Measurements from ENCODE around the gene UNC119.

UNC119 gene

DNA sequence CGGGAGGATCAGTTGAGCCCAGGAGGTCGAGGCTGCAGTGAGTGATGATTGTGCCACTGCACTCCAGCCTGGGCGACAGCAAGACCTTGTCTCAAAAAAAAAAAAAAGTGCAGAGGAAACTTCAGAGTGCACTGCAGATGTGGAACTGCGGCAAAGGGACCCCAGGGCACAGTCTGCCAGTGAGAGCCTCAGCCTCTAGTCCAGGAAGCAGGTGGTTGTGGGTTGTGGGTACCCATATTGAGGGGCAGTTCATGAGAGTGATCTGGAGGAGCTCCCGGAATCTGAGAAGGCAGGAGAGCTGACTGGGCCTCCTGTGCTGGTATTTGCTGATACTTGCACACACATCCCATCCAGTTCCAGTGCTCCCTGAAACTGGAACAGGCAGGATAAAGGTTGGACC, 33.2 kb downstream of the UNC119 start:
- no peak for DNase-seq

DNA sequence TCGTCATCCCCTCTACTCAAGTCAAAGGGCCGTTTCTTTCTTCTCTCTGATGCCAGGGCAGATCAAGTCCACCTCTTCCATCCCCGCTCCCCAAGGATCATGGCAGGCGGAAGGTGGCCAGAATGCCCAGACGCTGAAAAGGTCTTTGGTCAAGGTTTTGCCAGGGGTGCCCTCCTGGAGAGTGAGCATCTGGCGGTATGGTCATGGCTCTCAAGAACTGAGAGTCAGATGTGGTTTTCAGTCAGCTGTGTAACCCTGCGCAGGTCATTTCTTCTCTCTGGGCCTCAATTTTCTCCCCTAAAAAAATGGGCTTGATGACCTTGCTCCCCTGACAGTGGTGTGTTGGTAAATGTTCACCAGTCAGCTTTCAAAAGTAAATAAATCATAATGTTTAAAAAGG, 33.8 kb downstream of the UNC119 start:
- DNase-seq, result no peak

DNA sequence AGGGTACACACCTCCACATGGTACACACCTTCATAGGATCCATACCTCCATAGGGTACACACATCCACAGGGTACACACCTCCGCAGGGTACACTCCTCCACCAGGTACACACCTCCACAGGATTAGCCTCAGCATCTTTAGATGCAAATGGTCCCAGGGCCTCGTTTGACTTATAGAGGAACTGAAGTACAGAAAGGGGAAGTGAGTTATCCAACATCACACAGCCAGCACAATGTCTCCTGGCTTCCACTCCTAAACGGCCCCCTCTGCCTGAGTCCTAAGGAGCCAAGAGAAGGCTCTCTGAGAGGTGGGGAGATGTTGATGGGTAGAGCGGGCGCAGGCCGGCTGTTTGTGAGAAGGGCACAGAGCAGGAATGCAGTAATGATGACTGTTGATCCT, 34.3 kb downstream of the UNC119 start:
- no peak for DNase-seq

DNA sequence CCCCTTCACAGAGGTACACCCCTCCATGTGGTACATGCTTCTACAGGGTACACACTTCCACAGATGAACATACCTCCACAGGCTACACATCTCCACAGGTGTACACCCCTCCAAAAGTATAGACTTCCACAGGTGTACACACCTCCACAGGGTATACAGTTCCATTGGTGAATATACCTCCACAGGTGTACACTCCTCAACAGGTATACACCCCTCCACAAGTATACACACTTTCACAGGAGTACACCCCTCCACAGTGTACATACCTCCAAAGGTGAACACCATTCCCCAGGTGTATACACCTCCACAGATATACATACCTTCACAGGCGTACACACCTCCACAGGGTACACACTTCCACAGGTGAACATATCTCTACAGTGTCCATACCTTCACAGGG, 36.9 kb downstream of the UNC119 start:
- no peak for DNase-seq

DNA sequence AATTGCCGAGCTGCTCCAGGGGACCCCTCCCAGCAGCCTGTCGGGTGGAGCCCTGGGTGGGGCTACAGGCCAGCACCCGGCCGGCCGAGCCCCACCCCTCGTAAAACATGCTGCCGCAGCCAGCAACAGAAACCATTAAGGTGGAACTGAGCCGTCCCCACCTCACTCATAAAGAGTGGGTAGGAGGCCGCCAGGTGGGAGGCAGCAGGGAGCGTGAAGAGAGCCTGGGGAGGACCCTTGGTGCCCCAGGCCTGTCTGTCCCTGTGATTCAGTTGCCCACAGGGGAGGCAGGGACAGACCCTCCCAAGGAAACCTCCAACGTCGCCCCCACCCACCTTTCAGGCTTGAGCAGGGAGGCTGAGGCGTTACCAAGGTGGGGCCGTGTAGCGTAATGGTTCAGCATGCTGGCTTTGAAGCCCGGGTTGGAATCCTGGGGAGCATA, 37.8 kb downstream of the UNC119 start:
- no peak for DNase-seq

DNA sequence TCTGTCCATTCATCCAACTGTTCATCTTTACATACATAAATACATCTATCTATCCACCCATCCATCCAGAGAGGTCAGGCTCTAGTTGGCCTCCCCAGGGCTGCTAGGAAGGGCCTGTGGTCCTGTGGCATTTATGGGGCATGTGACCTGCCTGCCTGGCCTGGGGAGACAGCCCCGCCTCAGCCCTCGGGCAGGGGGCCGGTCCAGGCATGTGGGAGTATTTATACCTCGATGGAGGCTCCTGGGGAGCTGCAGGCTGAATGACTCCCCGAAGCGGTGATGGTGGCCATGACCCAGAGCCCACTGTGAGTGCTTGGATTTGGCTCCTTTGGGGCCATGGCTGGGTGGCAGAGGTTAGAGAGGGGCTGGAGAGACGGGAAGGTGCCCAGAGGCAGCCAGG, 38.9 kb downstream of the UNC119 start:
- DNase-seq, result no peak

DNA sequence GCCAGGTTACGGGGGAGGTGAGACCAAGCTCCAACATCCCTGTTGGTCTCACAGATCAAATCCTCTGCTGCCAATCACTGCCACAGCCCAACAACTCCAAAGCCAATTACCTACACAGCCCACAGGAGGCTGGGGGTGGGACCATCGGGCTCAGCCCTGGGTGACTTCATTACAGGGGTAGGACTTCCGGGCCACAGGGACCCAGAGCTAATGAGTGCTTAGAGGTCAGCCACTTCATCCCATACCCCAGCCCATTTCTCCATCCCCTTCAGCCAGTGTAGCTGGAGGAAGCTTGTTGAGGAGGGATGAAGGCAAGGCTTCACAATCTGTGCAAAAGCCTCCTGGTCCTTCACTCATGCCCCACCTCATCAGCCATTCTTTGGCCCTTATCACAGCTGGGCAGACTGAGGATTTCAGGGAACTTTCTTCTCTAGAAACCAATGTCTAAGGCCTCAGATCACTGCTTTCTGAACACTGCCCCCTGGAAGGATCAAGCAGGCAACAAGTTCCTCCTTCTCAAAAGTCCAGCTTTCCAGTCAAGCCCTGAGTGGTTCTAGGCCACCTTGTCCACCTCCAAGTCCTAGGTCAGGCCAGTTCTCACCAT, 40.5 kb downstream of the UNC119 start:
- no peak for DNase-seq

DNA sequence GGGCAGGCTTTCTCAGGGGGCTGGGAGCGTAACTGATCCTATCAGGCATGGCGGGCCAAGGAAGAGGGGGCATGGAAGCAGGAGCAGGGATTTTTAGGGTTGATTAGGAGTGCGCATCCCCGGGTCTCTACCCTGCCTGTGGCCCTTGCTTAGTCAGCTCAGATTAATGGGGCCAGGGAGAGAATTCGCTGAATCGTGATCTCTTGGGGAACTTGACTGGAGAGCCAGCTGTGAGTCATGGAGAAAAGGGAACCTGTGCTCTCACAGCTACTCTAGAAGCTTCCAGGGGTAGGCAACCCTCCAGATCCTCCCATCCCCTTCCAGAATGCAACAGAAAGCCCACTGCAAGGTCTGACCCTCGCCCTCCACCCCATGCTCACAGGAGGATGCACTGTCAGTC, 42.6 kb downstream of the UNC119 start:
- peak in 1 of 2 donors; percentile 38 for DNase-seq

DNA sequence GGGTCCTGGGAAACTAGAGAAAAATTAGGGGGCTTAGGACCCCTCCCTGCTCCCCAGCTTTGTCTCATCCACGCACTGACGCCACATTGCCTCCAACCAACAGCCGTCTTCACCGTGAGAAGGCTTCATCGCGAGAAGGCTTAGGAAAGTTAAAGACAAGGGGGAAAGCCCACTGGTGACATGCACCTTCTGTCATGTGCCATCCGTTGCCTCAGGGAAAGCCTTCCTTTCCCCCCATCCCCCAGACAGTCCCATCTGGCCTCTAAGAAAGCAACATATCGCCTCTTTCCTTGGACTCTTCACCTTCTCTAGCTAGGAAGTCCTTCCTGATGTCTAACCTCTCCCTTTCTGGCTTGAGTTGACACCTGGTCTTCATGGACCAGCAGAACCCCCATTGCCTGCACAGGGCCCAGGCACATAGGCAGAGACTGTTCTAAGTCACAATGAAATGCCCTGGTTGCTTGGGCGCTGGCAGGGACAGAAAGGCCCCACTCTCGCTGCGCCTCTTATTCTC, 44.2 kb downstream of the UNC119 start:
- no peak for DNase-seq

DNA sequence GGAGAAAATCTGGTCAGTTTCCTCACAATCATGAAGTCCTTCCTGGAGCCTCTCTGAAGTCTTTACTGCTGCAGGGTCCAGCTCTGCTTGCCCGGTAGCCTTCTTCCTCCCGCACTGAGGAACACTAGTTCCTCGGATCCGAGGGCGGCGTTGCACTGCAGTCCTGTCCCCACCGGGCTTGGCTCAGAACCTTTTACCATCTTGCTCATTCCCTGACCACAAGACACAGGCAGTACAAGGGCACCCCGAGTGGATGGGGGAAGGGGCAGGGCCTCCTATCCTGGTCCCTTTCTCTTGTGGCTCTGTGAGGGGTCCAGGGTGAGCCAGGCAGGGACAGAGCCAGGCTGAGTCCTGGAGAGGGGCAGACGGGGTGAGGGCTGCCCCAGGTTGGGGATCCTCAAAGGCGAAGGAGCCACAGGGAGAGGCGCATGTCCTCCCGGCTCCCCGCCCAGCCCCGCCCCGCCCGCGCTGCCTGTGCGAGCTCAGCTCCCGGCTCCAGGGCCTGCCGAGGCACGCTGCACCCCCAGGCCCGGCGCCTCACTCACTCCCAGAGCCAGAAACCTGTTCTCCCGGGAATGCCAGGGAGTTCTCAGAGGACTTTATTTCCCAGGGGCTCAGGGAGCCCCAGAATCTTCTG, 44.7 kb downstream of the UNC119 start:
- DNase-seq, result no peak

DNA sequence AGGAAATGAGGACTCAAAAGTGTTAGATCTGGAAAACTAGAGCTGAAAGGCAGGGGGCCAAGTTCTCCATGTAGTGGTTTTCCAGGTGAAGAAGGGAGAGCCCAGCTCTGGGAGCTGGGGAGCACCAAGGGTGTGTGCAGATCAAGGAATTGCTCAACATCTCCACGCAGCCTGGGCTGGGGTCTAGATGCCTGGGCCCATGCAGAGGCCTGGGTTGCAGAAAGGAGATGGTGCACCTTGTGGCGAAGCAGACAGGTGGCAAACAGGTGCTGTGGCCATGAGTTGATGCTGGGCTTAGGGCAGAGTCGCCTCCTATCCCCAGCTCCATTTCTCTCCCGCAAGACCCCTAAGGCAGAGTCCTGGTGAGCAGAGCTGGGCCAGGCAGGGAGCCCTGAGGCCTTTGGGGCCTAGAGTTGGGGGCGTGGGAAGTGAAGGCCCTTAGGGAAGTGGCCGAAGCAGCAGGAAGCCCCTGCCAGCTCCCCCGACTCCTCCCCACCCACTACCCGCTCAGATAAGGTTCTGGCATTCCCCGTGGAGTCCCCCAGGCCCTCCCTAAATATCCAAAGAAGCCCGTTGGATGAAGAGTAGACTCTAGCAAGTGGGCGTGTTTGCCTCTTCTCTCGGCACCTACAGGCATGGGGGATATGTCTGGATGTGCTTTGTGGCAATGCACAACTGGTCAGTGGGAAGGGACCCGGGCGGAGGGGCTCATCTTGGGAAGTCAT, 45.5 kb downstream of the UNC119 start:
- DNase-seq, result no peak

DNA sequence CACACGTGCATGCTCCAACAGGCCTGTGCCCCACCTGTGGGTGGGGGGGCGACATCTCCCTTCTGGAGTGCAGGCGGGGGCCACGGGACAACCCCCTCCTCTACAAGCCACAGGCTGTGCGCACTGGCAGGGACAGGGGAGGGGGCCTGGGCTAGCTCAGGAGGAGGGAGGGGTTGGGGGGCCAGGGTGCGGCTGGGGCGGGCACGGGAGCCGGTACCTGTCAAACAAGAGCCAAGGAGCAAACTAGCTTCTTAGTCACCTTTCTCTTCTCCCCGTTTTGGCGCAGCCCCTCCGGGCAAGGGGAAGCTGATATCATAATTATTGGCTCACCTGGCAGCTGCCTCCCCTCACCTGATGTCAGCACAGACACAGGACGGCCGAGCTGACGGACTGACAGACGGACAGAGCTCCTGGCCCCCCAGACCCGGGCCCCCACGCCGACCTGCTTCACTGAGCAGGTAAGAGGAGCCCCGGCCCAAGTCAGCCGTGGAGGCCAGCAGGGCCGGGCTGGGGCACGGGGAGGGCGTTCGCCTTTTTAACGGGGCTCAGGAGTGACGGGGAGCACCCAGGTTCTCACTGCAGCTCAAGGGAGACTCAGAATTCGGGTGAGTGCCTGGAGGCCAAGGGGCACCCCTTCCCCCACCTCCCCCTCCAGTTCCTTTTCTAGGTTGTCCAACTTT, 46.3 kb downstream of the UNC119 start, which contains the start of gene FOXN1:
Gene FOXN1, plus strand, starts transcription at position 363 of the 680 bp plus-strand sequence. CDS start 17,622 bp downstream, outside the sequence.
- DNase-seq, result no peak

DNA sequence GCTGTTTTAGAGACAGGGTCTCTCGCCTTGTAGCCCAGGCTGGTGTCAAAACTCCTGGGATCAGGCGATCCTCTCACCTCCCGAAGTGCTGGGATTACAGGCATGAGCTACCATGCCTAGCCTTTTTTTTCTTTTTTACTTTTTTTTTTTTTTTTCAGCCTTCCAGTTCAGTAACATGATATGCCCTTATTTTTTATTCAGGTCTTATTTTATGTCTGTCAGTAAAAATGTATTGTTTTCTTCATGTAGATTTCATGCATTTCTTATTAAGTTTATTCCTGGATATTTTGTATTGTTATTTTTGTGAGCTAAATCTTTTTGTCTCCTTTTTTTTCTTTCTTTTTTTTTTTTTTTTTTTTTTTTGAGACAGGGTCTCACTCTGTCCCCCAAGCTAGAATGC, 49.0 kb downstream of the UNC119 start:
- DNase-seq, result no peak

DNA sequence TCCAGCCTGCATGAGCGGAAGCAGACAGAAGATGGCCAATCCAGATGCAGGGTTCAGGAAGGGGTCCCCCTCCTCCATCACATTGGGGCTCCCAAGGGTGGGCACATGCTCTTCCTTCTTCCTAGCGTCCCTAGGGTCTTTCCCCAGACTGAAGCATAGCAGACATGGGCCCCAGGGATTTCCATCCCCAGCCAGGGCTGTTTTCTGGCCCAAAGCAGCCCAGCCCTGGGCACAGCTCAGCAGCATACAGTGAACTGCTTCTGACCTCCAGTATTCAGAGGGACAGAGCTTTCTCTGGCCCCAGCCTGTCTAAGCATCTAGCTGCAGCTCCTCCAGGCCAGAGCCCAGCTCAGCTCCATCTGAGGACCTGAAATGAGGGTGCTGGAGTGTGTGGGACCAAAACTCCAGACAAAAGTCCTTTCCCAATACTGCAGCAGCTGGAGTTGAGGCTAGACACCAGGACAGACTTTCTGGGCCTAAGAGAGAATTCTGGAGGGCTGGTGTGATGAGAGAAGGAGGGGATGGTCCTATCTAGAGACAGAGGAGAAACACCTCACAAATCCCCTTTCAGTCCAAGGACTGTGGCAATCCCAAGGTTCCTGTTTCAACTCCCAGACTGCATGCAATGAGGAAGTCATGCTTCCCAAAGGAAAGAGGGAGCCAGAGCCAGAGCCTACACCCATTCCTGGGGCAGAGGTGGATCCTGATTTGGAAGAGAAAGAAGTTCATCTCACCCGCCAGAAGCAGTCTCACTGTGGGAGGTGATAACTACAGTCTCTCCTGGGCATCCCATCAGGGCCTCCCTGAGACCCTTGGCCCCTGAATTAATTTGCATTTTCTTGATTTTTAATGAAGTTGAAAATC, 50.8 kb downstream of the UNC119 start:
- DNase-seq, result no peak

DNA sequence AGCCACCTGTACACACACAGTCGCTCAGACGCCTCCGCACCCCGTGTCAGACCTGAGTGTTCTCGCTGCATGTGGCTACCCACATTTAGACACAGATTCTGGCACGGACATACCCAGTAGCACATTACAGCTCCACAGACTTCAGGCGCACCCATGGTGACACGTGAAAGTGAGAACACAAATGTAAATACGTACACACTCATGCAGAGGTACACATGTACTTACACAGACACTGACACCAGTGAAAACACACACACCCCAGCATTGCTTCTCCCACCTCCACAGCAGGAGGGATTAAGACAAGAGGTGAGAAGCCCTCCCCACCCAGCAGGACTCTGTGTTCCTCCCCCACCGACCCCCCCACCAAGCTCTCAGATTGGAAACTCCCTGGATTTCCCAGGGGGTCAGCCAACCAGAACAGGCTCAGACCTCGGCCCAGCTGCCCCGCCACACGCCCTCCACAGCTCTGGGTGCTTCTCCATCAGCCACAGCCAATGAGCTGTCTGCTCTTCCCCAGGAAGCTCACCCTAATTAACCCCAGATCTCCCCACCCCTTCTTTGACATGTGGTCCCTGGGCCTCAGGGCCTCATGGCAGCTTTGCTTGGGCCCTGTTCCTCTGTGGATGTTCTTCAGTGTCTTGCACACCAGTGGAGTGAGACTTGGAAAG, 51.6 kb downstream of the UNC119 start:
- DNase-seq, result peak in 1 of 2 donors; percentile 6

DNA sequence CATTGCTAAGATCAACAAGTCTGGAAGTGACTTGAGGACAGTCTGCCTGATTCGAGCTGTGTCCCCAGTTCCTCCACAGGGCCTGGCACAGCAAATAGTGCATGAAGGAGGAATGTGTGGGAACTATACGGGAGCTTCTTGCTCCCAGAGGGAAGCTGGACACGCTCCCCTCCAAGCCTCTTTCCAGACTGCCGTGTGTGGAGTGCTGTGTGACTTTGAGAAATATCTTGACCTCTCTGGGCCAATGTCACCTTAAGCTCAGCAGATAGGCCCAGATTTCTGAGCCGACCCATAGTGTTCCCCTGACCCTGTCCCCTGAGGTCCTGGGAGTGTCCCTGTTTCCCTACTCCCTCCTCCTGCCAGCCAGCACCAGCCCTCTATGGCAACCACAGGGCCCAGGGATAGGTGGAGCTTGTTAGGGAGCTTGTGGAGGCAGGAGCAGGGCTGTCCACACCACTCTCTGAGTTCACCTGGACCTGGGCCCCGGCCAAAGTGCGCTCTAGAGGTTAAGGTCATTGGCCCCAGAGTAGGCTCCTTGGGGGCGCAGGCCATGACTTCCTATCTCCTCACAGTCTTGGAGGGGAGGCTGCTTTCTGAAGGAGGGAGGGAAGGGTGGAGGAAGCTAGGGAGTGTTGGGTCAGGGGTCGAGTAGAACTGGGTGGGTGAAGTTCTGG, 52.6 kb downstream of the UNC119 start:
- no peak for DNase-seq

DNA sequence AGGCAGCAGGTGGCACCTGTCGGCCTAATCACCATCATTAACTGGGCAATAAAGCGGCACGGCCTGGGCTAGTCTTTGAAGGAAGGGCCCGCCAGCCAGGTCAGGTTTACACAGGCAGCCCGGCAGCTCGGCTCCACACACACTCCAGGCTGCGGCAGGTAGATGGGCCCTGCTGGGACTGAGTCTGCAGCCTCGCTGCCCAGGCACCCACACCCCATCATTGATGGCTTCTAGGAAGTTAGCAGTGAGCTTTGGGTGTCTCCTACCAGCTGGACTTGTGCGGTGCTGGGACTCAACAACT, 53.1 kb downstream of the UNC119 start:
- no peak for DNase-seq

DNA sequence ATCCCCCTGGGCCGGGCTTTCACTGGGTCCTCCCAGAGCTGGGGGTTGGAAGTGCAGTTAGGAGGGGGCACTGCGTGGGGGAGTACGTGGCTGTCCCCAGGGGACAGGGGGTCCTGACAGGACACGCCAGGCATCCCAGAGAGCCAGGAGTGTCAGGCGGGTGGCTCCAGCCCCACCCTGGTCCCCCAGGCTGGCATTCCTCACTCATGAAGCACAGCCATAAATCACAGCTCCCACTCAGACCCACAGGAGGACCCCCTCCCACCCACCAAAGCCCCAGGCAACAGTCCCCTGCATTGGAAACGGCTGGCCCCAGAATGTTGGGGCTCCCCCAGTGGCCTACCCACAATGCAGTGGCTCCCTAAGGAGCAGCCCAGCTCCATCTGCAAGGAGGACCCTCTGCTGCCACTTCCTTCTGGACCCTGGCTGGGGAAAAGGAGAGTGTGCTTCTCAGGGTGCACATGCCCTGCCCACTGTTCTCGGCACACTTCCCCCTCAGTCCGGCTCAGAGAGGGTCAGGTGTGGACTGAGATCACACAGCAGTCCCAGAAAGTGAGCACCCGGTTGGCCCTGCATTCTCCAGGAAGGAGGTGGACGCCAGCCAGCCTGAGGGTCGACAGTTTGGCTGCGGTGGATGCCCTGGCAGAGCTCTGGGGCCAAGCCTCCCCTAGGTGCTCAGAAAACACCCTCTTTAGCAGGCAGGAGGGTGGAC, 53.6 kb downstream of the UNC119 start:
- DNase-seq, result no peak

DNA sequence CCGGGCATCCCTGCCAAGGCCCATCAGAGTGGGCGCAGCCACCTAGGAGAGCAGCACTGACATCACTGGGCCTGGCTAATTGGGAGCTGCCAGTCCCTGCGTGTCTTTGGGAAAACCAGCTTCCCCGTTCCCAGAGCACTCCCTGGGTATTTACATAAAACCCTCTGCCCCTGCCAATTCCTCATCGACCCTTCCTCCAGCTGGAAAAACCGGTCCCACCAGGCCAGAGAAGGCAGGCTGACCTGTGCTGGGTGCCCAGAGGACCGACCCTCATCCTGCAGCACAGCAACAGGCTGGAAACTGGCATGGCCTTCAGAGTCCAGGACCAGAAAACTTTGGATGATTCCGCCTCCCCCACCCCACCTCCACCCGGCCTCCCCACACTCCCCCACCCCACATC, 54.5 kb downstream of the UNC119 start:
- no peak for DNase-seq

All from CD4-positive, alpha-beta T cell treated with Interleukin-1 beta for 1 hour (primary cell).